ENCODE results near the gene GHRHR.

DNA sequence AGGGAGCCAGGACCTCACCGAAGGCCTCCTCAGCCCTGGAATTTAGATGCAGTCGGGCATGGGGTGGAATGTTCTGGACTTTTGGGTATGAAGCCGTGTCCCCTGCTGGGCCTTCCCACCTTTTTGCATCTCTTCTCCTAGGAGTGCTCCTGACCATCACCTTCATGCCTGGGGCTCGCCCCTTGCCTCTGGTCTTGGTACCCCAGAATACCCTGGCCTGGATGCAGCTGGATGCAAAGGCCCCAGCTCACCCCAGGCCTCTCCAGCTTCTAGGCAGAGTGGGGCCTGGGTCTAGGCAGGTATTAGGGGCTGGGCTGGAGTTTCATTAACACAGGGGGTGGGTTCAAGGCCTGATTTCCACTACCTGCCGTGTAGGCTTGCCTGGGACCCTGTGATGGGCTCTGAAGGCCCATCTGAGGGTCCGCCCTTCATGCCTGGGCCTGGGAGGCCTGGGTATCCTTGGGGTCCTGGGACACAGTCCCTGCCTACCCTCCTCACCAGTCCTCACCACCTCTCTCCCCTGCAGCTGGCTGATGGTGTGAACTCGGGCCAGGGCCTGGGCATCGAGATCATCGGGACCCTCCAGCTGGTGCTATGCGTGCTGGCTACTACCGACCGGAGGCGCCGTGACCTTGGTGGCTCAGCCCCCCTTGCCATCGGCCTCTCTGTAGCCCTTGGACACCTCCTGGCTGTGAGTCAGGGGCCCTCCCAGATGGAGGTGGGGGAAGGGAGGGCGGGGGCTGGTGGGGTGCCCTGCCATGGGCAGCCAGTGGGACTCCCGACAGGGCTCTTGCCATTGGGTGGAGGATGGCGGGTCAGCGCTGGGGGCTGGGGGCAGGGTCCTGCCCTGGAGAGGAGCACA lies 42.0 kb upstream of the GHRHR start:
- no peak for TF ChIP-seq POLR2A (IDR thresholded peaks at IDR 0.05)
- TF ChIP-seq, protein P1, sequence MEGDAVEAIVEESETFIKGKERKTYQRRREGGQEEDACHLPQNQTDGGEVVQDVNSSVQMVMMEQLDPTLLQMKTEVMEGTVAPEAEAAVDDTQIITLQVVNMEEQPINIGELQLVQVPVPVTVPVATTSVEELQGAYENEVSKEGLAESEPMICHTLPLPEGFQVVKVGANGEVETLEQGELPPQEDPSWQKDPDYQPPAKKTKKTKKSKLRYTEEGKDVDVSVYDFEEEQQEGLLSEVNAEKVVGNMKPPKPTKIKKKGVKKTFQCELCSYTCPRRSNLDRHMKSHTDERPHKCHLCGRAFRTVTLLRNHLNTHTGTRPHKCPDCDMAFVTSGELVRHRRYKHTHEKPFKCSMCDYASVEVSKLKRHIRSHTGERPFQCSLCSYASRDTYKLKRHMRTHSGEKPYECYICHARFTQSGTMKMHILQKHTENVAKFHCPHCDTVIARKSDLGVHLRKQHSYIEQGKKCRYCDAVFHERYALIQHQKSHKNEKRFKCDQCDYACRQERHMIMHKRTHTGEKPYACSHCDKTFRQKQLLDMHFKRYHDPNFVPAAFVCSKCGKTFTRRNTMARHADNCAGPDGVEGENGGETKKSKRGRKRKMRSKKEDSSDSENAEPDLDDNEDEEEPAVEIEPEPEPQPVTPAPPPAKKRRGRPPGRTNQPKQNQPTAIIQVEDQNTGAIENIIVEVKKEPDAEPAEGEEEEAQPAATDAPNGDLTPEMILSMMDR (IDR thresholded peaks at IDR 0.05): no peak
